GM06990 (cell line): ENCODE data around the gene TPSD1.
"Not testable (repeated sequence)": the region's sequence is repeated elsewhere in the genome, so short reads cannot be mapped to it uniquely, and the experiment has no call there.

ENCODE experiments used
- DNase-seq: peaks from one replicate; pipeline ENCODE4 v3.0.0-alpha.2; 2011; ENCODE audit not compliant: insufficient read length; ENCODE audit errors: extremely low read depth
- H3K27me3 ChIP-seq: replicated peaks from 2 replicates; pipeline ENCODE4 v1.6.0; 2011; ENCODE audit warnings: low read length; ENCODE audit not compliant: control insufficient read depth, insufficient read depth
- H3K36me3 ChIP-seq: 2 replicates; pipeline ENCODE4 v1.5.1; 2011; ENCODE audit warnings: low read length; ENCODE audit not compliant: control insufficient read depth, insufficient read depth
- H3K4me3 ChIP-seq: replicated peaks from 2 replicates; pipeline ENCODE4 v1.5.1; 2011; ENCODE audit warnings: low read depth, mild to moderate bottlenecking, control low read depth, low read length
- TF ChIP-seq, protein P1 (sequence below): IDR thresholded peaks from 2 replicates; pipeline ENCODE4 v1.5.1; 2011; ENCODE audit warnings: low read length, control low read depth, mild to moderate bottlenecking, inconsistent platforms; ENCODE audit not compliant: insufficient read depth, poor library complexity, severe bottlenecking

TPSD1 gene

GRCh38 chr16:1223355-1224214, 32.3 kb upstream of the TPSD1 start:
- no peaks in the 10 kb centered on the region for H3K27me3 ChIP-seq
- no peak overlapping the region for H3K4me3 ChIP-seq
- TF ChIP-seq, protein P1, sequence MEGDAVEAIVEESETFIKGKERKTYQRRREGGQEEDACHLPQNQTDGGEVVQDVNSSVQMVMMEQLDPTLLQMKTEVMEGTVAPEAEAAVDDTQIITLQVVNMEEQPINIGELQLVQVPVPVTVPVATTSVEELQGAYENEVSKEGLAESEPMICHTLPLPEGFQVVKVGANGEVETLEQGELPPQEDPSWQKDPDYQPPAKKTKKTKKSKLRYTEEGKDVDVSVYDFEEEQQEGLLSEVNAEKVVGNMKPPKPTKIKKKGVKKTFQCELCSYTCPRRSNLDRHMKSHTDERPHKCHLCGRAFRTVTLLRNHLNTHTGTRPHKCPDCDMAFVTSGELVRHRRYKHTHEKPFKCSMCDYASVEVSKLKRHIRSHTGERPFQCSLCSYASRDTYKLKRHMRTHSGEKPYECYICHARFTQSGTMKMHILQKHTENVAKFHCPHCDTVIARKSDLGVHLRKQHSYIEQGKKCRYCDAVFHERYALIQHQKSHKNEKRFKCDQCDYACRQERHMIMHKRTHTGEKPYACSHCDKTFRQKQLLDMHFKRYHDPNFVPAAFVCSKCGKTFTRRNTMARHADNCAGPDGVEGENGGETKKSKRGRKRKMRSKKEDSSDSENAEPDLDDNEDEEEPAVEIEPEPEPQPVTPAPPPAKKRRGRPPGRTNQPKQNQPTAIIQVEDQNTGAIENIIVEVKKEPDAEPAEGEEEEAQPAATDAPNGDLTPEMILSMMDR, result no peak
- no peaks in the 10 kb centered on the region for H3K36me3 ChIP-seq
- no peak for DNase-seq

DNA sequence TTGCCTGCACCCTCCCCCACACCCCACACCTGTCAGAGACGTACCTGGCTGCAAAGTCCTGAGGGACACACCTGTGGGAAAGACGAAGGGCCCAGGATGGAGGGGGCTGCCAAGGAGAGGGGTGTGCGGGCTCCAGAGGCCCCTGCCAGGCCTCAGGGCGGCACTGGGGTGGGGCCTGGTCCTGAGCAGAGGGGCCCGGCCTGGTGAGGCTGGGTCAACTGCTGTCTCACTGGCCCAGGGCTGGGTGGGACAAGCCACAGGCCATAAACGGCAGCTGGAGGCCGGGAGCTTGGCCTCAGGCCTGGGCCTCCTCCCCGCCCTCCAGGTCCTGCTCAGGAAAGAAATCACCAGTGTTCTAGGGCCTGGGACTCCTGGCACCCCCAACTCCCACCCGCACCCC, 31.3 kb upstream of the TPSD1 start:
- Histone ChIP-seq H3K27me3 (no peaks in the 10 kb centered on the region), H3K36me3 (no peaks in the 10 kb centered on the region), H3K4me3 (no peak overlapping the region)
- TF ChIP-seq, protein P1, result no peak
- DNase-seq, result no peak

DNA sequence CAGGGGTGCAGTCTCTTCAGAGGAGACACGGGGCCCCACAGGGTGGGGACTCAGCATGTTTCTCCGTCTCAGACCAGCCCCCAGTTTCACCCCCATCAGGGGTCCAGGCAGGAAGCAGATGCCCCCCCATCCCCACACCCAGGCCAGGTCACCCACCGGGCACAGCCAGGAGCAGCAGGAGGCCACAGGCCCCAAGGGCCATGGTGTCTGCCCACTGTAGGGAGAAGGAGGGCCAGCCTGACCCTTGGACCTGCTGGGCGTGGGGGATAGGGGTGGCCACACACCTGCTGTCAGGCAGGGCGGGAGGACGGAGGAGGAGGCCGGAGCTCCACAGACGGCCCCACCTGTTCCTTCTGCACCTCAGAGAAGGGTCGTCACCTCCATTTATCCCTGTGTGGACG, 30.8 kb upstream of the TPSD1 start, which contains the start of gene TPSG1:
Gene TPSG1, minus strand, starts transcription at position 218 of the 401 bp plus-strand sequence. Its CDS starts 16 bp downstream, at position 202.
- Histone ChIP-seq H3K27me3 (no peaks in the 10 kb centered on the region), H3K4me3 (no peak within 1 kb of the TSS), H3K36me3 (no peaks in the 10 kb centered on the region)
- DNase-seq, result no peak
- TF ChIP-seq, protein P1, result no peak

DNA sequence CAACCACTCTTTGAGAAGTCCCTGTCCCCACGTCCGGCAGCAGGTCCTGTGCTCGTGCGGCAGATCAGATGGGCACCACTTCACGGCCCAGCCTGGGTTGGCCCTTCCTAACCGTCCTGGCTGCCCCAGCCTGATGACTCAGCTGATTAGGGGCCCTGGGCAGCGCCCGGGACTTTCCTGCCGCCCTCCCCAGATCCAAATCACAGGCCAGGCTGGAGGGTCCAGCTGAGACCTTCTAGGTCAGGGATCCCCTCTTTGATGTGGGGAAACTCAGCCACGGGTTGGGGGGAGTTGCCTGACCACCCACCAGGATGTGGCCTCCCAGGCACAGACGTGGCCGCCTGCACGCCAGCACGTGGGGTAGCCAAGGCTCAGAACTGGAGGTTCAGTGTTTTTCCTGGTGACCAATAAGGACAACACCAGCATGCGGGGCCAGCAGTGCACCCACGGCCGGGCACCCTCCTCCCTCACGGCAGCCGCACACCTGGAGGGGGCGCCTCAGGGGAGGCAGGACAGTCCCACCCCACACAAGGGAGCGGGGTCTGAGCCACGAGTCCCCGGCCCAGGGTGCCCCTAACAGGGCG, 30.0 kb upstream of the TPSD1 start:
- DNase-seq, H3K36me3 ChIP-seq, H3K4me3 ChIP-seq, H3K27me3 ChIP-seq: not testable (repeated sequence)

GRCh38 chr16:1226692-1227091, 29.2 kb upstream of the TPSD1 start:
- DNase-seq, H3K27me3 ChIP-seq, H3K36me3 ChIP-seq, H3K4me3 ChIP-seq: not testable (repeated sequence)

DNA sequence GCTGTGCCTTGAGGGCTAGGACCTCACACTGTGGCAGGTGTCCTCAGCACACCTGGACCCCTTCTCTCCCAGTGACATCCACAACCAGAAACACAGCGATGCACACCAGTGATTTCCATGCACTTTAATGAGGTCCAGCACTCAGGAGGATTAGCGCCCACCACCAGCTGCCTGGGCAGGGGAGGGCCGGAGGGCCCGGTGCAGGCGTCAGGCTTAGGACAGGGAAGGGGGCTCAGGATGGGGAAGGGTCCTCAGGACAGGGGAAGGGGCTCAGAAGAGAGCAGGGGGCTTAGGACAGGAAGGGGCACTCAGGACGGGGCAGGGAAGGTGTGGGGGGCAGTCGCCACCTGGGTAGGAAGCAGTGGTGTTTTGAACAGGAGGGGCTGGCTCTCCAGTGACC, 27.6 kb upstream of the TPSD1 start:
- H3K27me3 ChIP-seq, H3K36me3 ChIP-seq, DNase-seq, H3K4me3 ChIP-seq: not testable (repeated sequence)

DNA sequence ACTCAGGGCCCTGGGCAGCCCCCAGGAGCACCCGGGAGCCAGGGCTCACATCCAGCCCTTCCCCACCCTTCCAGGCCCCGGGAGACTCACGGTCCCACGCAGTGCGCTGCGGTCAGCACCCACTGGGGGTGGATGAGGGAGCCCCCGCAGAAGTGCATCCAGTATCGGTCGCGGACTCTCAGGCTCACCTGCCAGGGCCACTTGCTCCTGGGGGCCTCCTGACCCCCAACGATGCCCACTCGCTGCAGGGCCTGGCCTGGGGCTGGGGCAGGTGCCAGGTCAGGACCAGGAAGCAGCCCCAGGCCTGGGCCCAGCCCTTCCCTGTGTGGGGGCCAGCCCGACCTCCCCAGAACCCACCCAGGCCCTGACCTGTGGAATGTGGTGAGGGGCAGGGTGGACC, 26.4 kb upstream of the TPSD1 start:
- not testable (repeated sequence) for H3K36me3 ChIP-seq, H3K27me3 ChIP-seq, H3K4me3 ChIP-seq, DNase-seq

- not testable (repeated sequence) for H3K4me3 ChIP-seq, H3K27me3 ChIP-seq, DNase-seq, H3K36me3 ChIP-seq
Measured at GRCh38 chr16:1230084-1230470, 25.8 kb upstream of the TPSD1 start, which contains the start of gene TPSB2. Gene TPSB2 (minus strand): TSS chr16:1230184. CDS start chr16:1229951, 233 bp downstream.

DNA sequence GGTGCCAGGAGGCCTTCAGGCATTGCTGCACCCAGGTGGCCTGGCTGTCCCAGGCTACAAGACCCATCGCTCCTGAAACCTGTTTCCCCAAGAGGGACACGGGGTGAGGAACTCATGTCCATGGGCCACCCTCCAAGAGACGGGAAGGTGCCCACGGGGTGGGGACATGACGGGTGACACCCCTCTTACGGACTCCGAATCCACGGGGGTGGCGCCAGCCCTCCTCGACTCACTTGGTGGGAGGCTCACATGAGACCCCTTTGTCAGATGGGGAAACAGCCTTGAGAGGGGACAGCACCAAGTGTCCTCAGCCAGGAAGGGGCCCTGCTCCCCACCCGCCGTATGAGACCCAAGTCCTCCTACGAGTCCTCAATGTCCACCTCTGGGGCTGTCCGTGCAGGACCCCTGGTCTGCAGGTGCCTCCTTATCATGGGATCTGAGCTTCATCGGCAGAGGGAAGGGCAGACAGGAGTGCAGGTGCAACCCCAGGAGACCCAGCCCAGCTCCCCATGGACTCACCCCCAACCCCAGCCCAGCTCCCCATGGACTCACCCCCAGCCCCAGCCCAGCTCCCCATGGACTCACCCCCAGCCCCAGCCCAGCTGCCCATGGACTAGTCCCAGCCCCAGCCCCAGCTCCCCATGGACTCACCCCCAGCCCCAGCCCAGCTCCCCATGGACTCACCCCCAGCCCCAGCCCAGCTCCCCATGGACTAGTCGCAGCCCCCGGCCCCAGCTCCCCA, 25.2 kb upstream of the TPSD1 start:
- H3K36me3 ChIP-seq, H3K4me3 ChIP-seq, DNase-seq, H3K27me3 ChIP-seq: not testable (repeated sequence)

DNA sequence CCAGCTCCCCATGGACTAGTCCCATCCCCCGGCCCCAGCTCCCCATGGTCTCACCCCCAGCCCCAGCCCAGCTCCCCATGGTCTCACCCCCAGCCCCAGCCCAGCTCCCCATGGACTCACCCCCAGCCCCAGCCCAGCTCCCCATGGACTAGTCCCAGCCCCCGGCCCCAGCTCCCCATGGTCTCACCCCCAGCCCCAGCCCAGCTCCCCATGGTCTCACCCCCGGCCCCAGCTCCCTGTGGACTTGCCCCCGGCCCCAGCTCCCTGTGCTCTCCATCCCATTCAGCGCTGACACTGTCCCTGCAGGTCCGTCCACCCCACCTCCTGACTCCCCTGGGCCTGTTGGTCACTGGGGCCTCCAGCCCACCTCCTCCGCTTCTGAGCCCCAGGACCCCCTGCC, 24.6 kb upstream of the TPSD1 start:
- not testable (repeated sequence) for H3K27me3 ChIP-seq, H3K36me3 ChIP-seq, H3K4me3 ChIP-seq, DNase-seq
